GM18861 (cell line): ENCODE results near the gene PHYHIPL.

Source experiments
- ATAC-seq: cut with Tn5 transposase; IDR thresholded peaks from one replicate; pipeline ENCODE4 v1.9.1; 2021; ENCODE audit not compliant: unreplicated experiment

PHYHIPL gene

DNA sequence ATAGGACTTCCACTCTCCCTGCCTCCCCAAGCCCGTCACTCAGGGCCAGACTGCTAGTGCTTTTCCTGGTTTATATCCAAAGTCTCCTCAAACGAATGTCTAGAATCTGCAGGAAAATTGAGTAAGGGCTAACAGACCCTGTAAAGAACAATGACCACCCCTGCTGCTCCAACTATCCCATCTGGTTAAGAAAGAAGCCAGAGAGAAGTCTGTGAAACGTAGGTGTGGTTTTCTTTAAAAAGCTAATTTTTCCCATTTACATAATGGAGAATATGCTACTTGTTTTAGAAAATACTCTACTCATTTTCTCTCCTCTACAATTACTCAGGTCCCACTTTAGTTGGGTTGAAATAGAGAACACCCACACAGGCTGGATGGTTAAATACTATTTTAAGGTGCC is 113.4 kb downstream of the PHYHIPL start:
- no peak for ATAC-seq

GRCh38 chr10:59290448-59290847 is 114.0 kb downstream of the PHYHIPL start:
- ATAC-seq: no peak
